Measurements from ENCODE around the gene KIT.
A peak's percentile ranks its signal among the peaks of the same experiment; 100 is the strongest.

The KIT gene

DNA sequence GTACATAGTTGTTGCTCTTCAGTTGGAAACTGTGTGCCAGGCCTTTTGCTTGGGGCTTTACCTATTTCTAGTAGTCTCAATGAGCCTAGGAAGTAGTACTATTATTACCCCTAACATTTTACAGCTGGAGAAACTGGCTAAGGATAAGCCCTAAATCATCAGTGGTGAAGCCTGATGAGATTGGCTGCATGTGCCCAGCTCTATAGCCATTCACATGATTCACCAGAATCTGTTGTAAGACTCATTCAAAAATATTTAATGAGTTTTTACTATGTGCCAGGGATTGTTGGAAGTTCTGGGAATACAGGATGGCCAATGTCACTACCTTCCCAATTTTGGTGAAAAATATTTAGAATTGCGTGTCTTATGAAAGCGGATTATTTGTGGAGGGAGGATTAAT lies 2.8 kb downstream of the KIT start:
- DNase-seq (ENCODE audit: low spot score) = no peak

DNA sequence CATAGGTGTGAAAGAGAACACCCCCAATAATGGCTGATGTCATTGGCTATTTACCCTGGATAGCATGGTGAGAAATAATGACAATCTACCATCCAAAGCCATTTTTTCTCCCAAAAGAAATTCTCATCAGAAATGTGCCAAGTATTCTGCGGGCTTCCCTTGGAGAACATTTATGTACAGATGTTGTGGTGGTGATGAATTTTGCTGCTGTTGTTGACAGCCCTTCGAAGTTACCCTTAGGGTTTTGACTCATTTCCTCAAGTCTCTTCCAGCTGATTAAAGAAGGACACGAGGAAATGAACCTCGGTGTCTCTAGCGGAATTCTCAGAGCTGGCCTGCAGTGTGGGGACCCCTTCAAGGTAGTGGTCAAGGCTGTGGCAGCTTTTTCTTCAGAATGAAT lies 3.4 kb downstream of the KIT start:
- DNase-seq (ENCODE audit: low spot score) = no peak

DNA sequence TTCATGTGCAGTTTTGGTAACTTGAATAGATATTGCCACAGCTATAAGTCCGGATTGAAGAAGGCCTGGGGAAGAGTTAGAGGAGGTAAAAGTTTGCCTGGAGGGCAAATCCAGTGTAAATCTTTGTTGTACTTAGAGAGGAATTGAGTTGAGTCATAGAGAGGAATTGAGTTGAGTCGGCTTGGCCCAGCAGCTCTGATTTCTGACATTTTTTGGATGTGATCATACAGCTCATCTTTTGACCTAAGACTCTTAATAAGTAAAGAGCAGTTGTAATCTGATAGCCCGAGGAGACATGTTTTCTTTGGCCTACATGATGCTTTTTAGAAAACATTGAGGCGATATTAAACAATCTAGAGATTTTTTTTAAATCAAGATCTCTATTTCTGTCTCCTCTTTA lies 3.9 kb downstream of the KIT start:
- no peak for DNase-seq (ENCODE audit: low spot score)

DNA sequence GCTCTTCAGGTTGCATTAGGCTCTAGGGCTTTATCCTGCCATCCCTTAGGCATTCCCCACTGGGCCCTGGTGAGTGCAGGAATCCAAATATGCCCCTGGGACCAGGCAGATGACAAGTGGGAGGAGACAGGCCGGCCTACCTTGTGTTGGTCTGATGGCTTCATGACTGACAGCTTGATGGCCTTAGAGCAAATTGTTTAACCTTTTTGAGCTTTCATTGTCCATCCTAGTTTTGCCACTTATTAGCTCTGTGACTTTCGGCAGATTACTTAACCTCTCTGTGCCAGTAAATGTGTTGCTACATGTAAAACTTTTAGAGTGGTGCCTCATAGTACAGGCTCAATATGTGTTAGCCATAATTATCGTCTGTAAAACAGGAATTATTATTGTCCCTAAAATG lies 4.4 kb downstream of the KIT start:
- DNase-seq (ENCODE audit: low spot score) = no peak

DNA sequence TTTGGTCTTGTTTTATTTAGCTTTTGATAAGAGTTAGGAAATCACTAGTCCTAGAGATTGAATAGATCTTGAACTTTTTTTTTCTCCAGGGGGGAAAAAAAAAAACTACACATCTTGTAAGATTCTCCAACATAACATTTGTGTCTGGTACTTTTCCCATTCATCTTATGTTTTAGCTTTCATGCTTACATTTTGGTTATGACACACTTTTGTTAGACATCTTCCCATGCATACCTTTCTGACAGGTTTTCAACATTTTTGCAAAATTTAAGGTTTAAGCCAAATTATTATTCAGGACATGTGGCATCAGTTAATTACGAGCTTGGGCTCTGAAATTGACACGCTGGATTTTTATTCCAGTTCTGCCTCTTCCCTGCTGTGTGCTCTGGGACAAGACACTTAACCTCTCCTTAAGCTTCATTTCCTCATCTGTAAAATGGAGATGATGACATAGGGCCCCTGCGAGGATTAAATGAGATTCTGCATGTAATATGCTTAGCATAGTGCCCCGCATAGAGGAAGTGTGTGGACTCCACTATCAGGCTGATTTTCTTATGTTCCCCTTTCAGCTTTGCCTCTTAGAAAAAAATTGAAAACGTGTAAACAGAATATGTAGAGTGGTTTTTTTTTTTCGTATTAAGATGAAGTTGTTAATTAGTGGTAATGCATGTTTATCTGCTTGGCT lies 5.3 kb downstream of the KIT start:
- no peak for DNase-seq (ENCODE audit: low spot score)

DNA sequence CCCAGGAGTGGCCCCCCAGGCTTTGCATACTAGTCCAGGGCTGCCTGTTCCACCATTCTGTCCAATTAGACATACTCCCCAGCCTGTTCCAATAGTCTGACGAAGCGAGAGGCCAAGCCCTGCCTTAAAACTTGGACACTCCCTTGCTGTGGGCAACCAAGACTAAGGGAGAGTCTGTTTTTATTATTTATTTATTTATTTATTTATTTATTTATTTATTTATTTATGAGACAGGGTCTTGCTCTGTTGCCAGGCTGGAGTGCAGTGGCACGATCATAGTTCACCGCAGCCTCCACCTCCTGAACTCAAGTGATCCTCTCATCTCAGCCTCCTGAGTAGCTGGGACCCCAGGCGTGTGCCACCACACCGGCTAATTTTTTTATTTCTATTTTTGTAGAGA lies 6.6 kb downstream of the KIT start:
- DNase-seq (ENCODE audit: low spot score) = no peak

DNA sequence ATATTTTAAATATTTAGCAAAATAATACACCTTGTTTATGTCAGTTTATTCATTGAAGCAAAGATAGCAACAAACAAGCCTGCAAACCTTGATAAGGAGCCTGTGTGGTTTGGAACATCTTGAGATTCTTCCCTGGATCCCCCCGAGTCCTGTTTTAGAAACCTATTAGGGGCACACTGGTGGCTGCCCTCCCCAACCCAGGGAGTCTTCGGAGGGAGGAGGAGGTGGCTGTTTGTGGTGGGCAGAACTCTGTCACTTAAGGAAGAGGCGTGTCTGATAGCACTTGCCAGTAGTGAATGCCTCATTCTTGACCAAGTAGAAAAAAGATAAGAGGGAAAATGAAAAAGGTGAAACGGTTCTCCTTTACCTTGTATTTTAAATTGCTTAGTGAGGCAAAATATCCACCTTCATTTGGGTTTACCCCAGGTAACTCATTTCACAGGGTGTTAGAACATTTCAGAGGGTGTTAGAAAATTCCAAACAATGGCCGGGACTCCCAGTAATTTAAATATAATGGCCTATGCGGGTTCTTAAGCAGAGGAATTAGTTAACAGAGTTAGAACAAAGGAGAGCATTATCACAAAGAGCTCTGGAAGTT lies 10.4 kb downstream of the KIT start:
- DNase-seq (ENCODE audit: low spot score) = no peak

DNA sequence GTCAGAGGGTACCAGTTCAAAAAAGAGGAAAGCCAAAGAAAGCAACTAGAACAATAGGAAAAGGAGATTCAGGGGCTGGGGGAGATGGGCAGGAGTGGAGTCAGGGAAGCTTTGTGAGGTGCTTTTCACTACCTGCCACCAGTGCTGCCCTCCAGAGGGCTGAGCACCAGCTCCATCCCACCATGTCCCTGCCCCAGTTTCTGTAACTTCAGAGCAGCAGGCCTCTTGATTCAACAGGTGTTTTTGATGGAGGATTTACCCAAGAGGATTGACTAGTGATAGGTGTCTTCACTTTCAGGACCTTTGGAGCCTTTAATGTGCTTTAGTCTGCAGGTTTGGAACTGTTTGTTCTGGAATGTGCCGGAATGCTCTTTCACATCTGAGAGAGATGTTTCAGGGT lies 12.1 kb downstream of the KIT start:
- no peak for DNase-seq (ENCODE audit: low spot score)

DNA sequence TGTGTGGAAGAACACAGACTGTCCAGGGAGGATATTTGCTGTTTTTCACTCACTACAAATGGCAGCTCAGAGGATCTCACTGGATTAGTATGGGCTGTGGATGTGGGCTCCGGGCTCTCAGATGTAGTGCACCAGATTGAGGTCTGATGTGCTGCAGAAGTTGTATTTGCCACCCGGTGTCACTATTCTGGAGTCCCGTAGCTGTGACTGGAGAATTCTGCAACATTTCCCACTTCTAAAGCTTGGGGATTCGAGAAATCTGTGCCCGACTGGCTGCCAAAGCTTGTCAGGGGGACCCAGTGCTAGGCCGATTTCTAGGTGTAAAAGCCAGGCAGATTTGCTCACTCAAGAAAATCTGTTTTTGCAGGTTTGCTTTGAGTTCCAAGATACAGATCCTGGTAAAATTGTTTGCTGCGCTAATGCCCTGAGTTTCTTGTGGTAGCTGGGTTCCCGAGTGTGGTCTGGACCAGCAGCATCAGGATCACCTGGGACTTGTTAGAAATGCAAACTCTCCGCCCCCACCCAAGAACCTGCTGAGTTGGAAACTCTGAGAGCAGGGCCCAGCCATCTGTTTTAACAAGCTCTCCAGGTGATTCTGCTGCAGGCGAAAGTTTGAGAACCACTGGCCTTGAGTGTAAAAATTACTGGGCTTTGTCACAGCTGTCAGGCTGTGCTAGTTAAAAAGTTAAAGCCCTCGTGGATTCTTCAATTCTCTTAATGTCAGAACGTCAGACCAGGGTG lies 18.1 kb downstream of the KIT start:
- no peak for DNase-seq (ENCODE audit: low spot score)

DNA sequence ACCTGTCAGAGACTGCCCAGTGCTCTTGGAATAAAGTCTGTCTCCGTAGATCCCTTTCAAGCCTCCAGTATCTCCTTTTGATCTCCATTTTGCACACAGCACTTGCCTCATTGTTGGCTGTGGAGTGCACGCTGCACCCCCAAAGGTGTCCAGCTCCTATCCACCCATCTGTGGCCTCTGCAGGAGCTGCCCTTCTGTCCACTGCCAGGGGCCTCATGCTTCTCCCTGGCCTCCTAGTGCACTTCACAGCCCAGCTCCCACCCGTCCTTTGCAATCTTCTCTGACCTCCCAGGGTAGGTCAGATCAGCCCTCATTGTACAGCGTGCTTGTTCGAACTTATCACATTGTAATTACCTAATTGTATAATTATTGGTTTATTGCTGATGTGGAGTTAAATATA lies 18.9 kb downstream of the KIT start:
- DNase-seq (ENCODE audit: low spot score) = no peak

DNA sequence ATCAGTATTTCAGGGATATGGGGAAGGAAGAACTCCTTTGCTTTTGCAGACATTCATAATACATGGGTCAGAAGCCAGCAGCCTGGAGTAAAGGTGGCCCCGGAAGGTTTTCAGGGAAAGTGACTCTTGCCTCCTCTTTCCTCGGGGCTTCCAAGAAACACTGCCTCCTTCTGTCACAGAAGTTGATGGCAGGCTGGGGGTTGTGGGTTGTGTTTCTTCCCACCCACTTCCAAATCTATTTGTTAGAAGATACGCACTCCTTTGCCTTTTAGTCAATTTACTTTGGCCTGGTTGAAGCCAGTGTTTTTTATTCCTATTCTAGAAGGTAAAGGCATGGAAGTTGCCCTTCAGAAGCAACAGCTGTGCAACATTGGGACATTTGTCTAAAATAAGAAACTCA lies 19.7 kb downstream of the KIT start:
- DNase-seq (ENCODE audit: low spot score) = no peak

DNA sequence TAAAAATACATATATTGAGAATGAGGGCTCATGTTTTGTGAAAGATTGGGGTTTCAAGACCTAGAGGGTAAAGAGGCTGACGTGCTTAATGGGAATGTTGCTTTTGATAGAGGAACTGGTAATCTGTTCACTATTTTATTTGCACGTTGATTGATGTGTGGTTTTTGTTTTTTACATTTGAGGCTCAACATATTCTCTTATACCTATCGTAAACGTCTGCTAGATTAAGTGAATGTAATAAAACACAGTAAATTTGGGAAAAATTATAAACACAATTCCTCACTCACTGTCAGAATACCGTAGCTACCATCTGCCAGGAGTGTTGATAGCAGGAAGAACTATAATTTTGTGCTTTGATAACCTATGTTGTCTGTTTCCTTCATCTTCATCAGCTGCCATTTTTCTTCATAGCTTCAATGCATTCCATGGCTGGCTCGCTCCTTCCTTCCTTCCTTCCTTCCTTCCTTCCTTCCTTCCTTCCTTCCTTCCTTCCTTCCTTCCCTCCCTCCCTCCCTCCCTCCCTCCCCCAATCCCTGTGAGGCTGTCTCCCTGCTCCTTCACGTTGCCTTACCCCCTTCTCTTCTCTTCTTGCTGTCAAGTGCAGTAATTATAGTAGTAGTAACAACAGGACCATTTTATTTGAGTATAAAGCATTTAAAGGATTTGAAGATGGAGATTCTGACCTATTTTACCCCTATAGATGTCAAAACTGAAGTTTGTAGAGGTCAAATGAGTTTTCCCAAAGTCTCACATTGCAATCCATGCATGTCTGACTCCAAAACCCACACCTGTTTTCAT lies 20.3 kb downstream of the KIT start:
- DNase-seq (ENCODE audit: low spot score) = no peak

DNA sequence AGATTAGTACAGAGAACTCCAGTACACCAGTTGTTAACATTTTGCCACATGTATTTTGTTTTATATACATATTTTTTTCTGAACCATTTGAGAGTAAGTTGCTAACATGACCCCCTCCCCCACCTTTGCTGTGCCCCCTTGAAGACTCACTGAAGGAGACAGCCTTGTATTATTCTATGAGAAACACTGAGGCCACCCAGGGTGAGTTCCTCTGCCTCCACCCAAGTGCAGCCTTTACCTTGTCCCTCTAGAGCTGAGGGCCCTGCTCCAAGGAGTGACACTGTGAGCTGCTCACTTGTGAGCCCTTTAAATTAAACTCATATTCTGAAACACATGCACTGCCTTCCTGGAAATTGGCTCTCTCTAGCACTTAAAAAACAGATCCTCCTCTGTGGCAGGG lies 21.1 kb downstream of the KIT start:
- no peak for DNase-seq (ENCODE audit: low spot score)

DNA sequence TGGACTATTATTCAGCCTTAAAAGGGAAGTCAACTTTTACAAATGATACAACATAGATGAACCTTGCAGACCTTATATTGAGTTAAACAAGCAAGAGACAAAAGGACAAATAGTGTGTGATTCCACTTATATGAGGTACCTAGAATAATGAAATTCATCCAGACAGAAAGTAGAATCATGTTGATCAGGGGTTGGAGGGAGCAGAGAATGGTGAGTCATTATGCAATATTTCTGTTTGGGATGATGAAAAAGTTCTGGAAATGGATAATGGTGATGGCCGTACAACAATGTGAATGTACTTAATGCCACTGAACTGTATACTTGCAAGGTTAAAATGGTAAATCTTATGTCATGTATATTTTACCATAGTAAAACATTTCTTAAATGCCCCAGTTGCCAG lies 22.1 kb downstream of the KIT start:
- DNase-seq (ENCODE audit: low spot score) = no peak

DNA sequence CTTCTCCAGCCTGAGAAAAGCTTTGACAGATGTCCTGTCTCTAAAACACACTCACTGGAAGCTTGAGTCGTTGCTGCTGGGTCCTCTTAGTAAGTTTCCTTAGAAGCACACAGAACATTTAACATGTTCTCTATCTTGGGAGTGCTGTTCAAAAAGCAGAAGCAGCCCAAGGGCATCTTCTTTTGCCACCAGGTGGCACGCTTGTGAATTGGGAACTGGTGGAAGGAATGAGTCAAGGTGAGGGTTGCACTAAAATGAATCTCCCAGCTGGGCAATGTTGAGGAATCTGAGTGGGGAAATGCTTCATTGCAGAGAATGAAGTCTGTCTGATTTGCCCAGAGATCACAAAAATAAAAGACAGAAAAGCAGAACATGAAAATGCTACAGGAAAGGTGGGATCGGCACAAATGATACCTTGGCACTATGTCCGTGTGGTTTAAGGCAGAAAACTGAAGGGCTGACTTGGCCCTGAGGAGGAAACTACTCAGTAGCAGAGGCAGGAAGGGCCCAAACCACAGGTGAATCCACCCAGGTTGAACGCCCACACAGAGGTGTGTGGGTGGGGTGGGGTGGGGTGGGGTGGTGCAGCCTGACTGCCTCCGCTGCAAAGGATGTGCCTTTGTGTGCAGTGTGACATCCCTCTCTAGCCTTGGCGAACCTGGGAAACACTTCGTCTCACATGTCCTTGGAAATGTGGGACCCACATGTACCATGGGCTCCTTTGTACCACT lies 26.0 kb downstream of the KIT start:
- peak; percentile 51 for DNase-seq (ENCODE audit: low spot score)

DNA sequence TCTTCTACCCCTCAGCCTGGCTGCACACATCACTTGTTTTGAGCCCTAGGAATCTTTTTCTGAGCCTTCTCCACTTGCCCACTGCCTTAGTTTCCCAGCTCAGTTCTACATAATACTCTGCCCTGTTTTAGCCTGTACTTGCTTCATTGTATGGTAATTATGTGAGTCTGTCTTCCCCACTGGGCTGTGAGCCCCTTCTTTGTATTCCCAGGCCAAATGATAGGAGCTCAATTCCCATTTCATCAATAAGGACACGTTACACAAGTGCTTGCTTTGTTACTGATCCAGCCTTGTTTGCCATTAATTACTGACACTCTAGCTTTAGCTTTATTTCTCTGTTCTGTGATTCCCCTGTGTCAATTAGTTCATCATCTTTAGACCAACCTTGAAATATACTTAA lies 28.1 kb downstream of the KIT start:
- DNase-seq (ENCODE audit: low spot score) = no peak

DNA sequence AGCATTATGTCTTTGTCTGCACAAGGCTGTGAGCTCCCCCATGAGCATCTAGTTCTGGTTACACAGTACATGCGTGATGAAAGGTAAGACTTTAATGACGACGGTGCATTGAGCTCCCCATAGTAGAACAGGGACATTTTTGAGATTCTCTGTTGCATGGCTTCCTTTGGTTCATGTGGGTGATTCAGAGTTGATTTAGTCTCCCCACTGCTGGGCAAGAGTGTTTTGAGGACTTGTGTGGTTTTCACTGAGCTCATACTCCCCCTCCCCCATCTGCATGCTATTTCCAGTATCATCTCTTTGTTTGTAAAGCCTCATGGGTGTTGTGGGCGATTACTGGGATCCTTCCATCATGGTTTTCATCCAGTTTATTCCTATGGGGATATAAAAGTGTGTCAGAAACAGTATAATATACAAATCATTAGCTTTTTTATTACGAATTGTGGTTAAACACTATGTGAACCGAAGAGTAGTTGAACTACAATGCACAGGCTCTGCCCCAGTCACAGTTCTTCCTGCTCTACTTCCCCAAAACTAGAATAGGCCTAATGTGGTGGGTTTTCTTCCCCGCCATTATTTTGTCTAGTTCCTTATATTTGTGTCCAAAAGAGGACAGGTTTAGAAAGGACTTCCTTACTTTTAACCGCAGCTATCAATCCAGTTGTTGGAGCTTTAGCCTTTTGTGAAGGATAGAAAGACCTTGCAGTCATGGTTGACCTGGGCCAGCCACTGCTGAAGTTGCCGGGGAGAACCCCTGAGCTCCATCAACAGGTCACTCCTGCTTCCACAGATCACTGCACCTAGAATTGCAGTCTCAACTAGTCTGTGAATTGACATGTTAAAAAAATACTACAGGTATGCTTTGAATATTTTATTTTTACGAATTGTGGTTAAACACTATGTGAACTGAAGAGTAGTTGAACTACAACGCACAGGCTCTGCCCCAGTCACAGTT lies 30.4 kb downstream of the KIT start:
- DNase-seq (ENCODE audit: low spot score) = peak; percentile 5

DNA sequence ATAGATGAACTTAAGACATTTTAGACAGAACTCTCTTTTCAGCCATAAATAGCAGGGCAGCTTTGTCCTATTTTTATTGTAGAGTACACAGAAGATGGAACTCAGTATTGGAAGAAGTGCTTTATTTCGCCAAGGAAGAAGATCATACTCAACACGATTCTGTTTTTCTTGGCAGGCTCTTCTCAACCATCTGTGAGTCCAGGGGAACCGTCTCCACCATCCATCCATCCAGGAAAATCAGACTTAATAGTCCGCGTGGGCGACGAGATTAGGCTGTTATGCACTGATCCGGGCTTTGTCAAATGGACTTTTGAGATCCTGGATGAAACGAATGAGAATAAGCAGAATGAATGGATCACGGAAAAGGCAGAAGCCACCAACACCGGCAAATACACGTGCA lies 37.6 kb downstream of the KIT start:
- DNase-seq (ENCODE audit: low spot score) = no peak

DNA sequence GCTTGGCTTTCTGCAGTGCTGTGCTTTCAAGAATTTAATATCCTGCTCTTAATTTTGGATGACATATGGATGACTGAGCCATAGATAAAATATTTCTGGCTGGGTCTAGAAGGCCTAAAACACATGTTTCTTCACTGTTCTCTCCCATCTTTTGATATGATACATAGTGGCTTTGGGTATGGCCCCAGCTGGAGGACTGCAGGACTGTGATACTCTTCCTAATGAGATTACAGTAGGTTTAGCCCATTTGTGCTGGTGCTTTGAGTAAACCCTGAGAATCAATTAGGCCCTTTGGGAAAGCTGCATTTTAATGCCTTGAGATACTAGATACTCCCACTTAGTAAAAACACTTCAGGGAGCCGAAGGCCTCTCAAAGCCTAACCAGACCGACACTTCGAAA lies 38.0 kb downstream of the KIT start:
- DNase-seq (ENCODE audit: low spot score) = no peak

DNA sequence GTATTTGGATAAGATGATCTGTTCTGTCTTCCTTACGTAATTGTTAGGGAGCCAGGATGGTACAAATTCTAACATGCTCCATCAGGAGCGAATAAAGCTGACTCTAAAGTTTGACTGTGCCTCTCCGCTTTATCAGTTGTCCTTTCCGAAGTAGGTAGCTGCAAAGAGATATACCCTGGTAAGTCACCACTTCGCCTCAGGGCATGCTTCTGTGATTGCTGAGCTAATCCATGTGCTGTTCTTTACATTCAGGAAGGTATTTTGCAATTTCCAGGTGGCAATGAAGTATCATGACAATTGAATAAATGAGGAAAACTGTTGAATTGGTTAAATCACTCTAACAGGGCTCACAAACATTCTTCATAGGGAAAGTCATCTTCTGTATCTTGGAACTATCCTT lies 38.9 kb downstream of the KIT start:
- DNase-seq (ENCODE audit: low spot score) = no peak

DNA sequence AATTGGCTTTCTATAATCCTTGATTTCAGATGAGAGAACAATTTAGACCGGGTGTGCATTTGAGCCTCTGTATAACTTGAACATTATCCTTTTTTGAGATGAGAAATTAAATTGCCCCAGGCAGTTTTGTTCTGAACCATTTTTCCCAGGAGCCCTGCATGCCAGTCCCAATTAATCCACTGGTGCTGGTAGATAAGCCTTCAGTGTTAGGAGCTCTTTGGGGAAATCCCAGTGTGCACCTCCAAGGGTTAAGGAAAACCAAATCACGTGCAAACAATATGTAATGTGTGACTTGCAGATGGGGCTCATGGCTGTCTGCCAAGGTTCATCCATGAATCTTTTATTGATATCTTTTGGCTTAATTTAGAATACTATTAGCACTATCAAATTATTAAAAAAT lies 43.2 kb downstream of the KIT start:
- no peak for DNase-seq (ENCODE audit: low spot score)

All from CD4-positive, alpha-beta T cell treated with Interleukin-2 at 100 ng/mL for 4 hours (primary cell).